NCI-H345 (cell line): ENCODE results near the gene CPD.
"Not testable (repeated sequence)": the region's sequence is repeated elsewhere in the genome, so short reads cannot be mapped to it uniquely, and the experiment has no call there.

Experiments used
- DNase-seq: peaks from one replicate; lab custom pipeline; 2025; lab: John Stamatoyannopoulos, UW

The CPD gene

DNA sequence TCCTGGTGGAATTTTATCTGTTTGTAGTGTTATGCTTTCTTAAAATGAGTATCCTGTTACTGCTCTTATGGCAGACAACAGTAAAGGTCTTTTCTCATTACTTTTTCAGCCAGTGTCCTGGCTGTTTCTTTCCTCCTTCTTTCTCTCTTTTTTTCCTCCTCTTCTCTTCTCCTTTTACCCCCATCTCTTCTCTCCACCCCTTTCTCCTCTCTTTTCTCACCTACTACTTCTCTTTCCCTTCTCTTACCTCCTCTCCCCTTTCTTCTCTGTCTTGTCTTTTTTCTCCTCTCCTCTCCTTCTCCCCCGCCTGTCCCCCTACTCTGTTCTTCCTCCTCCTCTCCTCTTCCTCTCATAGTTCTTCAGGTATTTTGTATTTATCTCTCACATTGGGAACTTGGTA lies 48.9 kb downstream of the CPD start:
- no peak for DNase-seq

DNA sequence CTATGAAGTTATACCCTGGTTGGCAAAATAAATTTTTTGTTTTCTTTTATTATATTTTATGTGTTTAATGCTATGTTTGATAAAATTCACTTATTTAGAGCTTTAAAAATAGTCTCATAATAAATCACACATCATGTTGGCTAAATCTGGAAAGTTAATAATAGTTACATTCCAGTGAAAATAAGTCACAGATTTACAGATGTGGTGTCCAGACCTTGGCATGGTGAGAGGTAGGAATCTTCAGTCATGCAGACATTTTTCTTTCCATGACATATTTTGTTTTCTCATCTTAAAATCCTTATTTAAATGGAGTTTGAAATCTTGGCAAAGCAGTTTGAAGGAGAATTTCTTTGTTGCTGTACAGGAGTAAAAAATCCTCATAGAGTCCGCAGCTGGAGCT lies 50.4 kb downstream of the CPD start:
- DNase-seq: no peak

DNA sequence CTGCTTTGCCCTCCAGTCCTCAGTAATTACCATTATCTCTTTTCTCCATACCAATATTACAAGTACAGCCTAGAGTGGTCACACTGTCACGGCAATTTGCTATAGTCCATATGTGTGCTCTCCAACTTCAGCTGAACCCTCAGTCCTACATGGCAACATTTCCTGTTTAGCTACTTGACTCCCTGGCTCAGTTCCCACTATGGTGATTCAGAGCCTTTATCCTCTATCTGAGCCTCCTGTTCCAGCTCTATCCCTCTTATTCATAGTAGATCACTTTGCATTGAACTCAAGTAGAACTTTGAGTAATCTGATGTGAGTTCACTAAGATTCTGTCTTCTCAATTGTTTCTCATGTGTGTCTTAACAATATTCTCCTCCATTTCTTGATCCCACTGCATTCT lies 54.8 kb downstream of the CPD start:
- peak; percentile 78 for DNase-seq

DNA sequence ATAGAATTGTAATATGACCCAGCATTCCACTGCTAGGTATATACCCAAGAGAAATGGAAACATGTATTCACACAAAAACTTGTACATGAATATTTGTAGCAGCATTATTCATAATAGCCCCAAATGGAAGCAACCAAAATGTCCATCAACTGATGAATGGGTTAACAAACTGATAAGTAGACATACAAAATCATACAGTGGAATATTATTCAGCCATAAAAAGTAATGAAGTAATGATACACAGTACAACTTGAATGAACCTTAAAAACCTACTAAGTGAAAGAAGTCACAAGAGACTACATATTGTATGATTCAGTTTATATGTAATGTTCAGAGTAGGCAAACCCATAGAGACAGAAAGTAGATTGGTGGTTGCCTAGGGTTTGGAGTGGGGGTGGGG lies 58.0 kb downstream of the CPD start:
- no peak for DNase-seq

DNA sequence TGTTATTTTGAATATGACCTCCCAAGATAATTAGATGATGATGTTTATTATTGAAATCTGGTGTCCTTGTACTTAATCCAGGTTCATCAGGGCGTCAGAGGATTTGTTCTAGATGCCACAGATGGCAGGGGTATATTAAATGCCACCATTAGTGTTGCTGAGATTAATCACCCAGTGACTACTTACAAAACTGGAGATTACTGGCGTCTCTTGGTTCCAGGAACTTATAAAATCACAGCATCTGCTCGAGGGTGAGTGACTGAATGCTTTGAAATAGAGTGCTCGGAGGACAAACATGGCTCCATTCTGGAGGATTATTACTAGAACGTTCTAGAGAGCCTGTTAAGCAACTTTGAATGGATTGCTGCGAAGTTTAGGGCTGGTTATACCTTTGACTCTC lies 65.0 kb downstream of the CPD start:
- DNase-seq: no peak

DNA sequence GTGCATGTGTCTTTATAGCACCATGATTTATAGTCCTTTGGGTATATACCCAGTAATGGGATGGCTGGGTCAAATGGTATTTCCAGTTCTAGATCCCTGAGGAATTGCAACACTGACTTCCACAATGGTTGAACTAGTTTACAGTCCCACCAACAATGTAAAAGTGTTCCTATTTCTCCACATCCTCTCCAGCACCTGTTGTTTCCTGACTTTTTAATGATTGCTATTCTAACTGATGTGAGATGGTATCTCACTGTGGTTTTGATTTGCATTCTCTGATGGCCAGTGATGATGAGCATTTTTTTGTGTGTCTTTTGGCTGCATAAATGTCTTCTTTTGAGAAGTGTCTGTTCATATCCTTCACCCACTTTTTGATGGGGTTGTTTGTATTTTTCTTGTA lies 67.9 kb downstream of the CPD start:
- not testable (repeated sequence) for DNase-seq

DNA sequence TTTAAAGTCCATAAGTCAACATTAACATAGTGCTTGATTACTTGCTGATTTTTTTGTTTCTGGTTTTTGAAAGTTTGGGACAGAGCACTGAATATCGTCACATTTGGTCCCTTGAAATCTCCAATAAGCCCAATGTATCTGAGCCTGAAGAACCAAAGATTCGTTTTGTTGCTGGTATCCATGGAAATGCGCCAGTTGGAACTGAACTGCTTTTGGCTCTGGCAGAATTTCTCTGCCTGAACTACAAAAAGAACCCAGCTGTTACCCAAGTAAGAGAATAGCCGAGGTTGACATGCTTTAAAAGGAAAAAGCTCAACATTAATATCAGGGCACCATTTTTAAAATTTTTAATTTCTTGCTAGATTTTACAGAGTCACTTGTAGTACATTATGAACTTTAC lies 70.8 kb downstream of the CPD start:
- DNase-seq: no peak

DNA sequence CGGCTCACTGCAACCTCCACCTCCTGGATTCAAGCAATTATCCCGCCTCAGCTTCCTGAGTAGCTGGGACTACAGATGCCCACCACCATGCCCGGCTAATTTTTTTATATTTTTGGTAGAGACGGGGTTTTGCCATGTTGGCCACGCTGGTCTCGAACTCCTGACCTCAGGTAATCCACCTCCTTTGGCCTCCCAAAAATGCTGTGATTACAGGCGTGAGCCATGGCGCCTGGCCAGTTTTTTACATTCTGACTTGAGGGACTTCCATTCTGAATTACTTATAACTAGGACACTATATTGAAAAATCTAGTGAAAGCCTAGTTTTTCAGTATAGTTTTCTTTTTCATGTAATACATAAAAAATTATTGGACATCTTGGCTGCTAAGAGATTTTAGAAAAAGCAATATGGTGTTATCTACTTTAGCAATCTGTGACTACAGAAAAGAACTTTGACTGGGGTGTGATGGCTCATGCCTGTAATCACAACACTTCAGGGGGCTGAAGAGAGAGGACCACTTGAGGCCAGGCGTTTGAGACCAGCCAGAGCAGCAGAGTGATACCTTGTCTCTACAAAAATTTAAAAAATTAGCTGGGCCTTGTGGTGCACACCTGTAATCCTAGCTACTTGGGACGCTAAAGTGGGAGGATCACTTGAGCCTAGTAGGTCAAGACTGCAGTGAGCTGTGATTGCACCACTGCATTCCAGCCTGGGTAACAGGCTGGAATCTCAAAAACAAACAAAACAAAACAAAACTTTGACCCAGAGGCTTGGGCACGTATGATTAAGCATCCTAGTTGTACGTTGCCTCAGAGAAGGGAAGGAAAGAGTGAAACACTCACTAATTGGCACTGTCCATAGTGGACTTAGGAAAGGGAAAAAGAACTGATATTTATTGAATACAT lies 71.6 kb downstream of the CPD start:
- no peak for DNase-seq

DNA sequence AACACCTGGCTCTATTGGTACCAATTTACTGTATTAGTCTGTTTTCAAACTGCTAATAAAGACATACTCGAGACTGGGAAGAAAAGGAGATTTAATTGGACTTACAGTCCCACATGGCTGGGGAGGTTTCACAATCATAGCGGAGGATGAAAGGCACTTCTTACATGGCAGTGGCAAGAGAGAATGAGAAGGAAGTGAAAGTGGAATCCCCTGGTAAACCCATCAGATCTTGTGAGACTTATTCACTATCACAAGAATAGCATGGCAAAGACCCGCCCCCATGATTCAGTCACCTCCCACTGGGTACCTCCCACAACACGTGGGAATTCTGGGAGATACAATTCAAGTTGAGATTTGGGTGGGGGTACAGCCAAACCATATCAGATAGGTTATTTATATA lies 75.9 kb downstream of the CPD start:
- no peak for DNase-seq

DNA sequence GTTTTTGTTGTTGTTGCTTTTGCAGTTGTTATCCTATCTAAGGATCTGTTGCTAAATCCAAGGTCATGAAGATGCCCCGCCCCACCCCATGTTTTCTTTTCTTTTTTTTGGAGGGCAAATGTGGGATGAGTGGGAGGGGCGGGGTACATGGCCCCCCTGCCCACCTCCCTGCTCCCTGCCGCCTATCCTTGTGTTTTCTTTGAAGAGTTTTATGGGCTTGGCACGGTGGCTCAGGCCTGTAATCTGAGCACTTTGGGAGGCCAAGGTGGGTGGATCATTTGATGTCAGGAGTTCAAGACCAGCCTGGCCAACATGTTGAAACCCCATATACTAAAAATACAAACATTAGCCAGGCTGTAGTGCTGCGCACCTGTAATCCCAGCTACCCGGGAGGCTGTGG lies 79.6 kb downstream of the CPD start:
- no peak for DNase-seq

DNA sequence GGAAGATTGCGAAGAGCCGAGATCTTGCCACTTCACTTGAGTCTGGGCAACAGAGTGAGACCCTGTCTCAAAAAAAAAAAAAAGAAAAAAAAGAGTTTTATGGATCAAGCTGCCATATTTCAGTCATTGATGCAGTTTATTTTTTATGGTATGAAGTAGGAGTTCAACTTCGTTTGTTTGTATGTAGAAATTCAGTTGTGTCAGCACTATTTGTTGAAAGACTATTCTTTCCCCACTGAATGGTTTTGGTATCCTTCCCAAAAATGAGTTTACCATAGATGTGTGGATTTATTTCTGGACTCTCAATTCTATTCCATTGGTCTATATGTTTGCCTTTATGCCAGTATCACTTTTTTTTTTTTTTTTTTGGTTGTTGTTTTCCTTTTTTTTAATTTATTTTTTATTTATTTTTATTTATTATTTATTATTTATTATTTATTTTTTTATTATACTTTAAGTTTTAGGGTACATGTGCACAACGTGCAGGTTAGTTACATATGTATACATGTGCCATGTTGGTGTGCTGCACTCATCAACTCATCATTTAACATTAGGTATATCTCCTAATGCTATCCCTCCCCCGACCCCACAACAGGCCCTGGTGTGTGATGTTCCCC lies 80.2 kb downstream of the CPD start:
- not testable (repeated sequence) for DNase-seq

DNA sequence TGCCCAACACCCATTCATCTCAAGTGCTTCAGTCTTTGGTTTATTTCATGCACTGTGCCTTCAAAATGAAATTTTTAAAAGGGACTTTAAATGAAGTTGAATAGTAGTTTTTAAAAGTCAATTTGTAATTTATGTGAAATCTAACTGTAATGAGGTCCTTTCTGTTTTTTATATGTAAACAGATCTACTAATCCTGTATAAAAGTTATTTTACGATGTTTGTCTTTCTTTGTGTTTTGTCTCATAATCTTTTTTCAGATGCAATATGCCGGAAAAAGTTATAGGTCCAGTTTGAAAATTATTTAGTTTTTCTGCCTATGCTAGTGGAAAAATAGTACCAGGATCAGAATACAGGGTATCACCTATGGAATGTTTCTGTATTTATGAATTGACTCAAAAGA lies 89.7 kb downstream of the CPD start:
- DNase-seq: no peak

DNA sequence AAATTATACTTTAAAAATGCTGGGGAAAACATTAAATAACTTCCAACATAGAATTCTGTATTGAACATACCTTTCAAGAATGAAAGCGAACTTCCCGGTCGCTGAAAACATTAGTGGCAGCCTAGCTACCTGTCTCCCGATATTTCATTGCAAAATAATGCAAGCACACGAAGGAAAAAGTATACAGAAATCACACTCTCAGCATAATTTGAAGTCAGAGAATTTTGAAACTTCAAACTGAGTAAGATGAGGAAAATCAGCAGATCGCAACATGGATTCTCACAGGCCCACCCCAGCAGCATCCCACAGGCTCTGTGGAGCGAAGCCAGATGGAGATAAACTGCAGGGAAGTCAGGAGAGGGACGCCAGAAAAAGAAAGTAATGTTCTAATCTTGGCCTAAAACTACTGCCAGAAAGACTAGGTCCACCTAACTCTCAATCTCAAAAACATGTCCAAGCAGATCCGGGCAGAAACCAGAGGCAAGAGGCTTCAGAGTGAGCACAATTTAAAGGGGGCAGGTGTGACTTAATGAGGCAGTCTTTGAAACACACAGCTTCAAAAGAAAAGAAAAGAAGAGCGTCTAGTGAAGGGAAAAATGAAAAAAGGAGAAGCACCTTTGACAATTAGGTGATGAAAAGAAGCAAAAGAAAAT lies 93.6 kb downstream of the CPD start:
- no peak for DNase-seq

DNA sequence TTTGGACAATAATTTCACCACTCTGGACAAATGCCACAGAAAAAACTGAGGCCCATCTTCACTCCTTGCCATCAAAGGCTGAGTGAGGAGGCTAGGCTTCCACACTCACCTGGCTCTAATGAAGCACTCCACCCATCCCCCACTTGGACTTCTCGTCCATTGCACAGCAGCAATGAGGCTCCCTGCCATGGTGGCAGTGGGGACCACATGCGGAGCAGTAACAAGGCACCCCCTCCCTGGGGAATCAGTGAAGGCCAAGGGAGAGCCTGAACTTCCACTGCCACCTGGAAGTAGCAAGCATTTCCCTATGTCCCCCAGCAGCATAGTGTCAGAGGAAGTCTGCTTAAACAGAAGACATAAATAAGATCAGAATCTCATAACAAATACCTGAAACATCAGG lies 96.5 kb downstream of the CPD start:
- DNase-seq: no peak

DNA sequence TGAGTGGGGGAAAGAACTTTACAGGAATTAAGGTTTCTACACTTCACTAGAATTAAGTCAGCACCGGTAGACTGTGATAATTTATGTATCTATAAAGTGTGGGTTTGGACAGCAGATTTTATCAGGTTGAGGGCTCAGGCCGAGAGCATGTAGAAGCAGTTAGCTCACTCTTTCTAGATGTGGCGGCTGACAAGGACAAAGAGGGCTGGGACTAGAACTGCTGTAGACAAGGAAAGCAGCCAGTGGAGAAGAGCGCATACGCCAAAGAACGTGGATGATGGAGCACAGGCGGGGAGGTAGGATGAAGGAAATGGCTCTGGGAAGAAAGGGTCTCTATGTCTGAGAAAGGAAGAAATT lies 98.0 kb downstream of the CPD start:
- DNase-seq: peak; percentile 37

DNA sequence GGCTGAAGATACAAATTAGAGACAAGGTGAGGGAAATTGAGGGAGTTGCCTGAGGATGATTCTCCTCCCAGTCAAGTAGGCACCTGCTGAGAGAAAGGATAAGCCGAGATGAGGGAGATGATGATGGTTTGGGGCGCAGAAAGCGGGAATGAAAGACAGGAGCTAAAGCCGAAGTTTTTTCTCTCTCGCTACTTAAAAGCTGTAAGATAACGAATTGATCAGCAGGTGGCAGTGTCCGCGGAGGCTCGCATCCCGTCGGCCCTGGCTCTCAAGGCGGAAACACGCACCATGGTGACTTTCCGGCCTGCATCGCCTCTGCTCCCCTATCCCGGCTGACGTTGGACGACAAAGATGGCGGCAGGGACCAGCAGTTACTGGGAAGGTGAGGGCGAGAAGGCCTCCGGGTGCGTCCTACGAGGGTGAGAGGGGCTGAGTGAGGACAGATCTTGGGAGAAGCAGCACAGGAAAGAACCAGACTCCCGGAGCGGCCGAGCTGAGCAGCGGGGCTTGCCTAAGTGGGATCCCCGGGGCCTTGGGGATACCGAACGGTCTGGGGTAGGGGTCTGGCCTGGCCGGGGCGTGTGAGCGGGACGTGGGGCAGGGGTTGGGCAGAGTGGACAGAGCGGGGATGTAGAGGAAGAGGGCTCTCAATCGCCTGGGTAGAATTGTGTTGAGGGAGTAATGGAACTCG lies 98.5 kb downstream of the CPD start, which contains the start of gene GOSR1:
Gene GOSR1, plus strand, starts transcription at position 326 of the 691 bp plus-strand sequence. Its CDS starts 26 bp downstream, at position 352.
- peak; percentile 97 for DNase-seq

DNA sequence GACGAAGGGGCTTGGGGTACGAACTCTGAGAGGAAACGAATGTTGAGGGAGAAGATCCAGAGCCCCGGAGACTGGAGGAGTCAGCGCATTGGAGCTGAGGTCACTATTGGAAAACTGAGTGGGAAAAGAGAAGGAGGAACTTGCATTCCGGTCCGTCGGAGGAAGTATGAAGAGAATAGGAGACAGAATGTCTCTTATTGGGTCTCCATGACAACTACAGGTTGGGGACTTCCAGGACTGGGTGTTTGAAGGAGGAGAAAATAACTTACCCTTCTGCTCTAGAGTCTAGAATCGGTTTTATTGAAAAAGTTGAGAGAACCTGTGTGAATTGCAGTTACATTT lies 99.0 kb downstream of the CPD start:
- peak; percentile 16 for DNase-seq

DNA sequence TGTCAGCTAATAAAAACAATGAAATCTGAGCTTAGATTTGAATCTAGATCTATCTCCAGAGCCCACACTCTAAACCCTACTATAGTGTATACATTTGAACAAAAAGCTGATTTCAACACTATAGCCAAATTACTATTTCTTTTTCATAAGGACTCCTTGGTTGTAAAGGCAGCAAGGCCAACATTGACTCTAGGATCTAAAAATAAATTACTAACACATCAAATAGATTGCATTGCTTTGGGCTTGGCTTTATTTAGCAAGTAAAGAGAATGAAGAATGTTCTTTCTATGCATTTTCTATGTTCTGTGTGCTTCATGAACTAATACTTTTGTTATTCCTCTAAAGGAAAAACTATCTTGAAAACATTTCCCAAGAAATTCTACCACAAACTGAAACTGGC lies 103.8 kb downstream of the CPD start:
- no peak for DNase-seq

DNA sequence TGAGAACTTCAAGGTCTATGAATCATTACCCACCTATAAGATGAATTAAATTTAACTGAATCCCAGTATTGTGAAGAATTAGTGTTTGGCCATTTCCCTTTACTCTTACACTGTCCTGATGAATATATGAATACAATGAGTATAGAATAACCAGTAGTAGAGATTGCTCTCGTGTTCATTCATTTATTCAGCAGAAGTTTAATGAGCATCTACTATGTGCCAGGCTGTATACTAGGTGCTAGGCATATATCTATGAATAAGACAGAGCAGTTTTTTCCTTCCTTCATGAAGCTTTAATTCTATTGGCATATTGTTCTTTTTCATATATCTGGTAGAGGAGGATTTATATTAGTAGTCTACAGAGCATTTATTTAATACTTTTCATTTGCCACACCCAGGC lies 104.4 kb downstream of the CPD start:
- DNase-seq: no peak

DNA sequence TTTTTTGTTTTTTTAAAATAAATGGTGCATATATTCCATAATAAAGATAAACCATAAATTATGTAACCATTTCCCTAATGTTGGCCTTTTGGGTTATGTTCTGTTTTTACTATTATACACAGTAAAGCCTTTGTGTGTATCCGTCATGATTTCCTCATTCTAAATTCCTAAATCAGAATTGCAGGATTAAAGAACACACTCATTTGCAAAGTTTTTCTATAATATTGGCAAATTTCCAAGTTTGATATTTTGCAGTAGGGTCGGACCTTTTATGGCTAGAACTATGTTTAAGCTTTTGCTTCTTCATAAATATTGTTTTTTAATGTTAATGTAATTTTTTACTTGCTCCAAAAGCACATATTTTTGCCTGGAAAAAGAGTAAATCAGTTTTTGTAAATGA lies 115.1 kb downstream of the CPD start:
- DNase-seq: no peak

DNA sequence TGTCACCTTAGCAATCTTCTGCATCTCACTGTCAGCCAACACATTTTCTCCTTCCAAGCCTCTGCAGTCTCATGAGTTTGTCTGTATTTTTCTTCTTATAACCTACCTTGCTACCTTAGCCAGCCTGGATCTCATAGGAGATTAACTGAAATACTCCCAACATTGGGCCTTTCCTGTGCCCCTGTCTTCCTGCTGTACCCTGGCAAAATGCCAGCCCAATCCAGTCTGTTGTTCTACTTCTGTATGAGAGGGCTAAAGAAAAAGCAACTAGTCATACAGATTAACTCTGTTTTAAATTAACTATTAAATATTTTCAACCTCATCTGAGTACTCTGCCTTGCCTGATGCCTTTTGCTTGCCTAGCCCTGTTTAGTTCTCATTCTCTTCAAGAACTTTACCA lies 116.9 kb downstream of the CPD start:
- no peak for DNase-seq

DNA sequence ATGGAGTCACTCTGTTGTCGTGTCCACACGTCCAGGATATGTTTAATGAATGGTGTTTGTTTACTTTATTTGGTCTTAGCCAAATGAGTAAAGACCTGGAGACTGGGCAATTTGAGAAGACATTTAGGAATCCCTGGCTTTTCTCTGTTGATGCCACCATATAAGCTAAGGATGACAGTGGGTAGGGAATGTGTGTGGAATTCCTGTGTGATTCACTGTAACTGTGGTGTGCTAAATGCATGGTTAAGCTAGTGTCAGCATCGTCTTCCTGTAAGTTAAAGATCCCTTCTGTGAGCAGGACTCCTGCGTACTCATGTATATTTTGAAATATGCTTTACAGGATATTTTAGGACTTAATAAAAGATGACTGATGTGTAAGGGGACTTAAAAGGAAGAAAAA lies 124.8 kb downstream of the CPD start:
- DNase-seq: no peak
